ENCODE measurements around the gene LRMDA. TPM values are rescaled to one million over a fixed set of nuclear protein-coding genes. Genes with fewer than 3 reads are reported as not detected.

Gene LRMDA
- total and polyA plus RNA-seq, 2 of the 4 experiments (the other 2 are of a cell fraction), result 0.07 TPM; not detected in 1

DNA sequence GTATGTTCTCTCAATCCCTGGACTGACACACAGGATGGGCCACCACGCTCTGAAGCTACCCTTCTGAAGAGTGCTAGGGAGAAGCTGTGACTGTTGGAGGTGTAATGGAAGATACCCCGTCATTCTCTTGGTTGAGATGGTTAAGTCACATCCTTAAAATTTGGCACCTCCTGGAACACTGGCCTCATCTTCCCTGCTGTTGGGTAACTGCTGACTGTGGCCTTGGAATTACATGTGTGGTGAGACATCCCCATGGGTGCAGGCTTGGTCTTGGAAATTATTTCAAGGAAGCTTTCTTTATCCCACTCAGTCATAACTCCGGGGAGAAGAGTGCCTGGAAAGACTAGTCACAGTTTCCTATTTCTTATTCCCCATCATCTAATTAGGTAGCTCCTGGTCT lies 62.0 kb downstream of the LRMDA start:
- Histone ChIP-seq H2AK5ac (ENCODE audit: low read depth, low read length) (no peak overlapping the region), H3K56ac (ENCODE audit: extremely low read depth, insufficient read depth, low read length) (no peak overlapping the region), H4K91ac (ENCODE audit: insufficient read depth, low read depth, low read length) (no peak overlapping the region), H3K9me3 (ENCODE audit: control insufficient read depth, insufficient read depth, low read length) (no peaks in the 10 kb centered on the region), H2BK120ac (ENCODE audit: low read depth, low read length) (no peak overlapping the region), H3K27ac (ENCODE audit: insufficient read depth, low read length) (no peak overlapping the region), H3K23ac (ENCODE audit: low read depth, low read length) (no peak overlapping the region), H4K8ac (ENCODE audit: low read depth in 2 of 2, low read length in 2 of 2) (no peak overlapping the region), H3K36me3 (ENCODE audit: control insufficient read depth, insufficient read depth, low read length) (no peaks in the 10 kb centered on the region), H3K79me1 (ENCODE audit: low read depth in 1 of 2, low read length in 2 of 2) (no peaks in the 10 kb centered on the region), H3K4ac (ENCODE audit: low read depth, low read length) (no peak overlapping the region), H2BK5ac (ENCODE audit: low read depth, low read length, poor library complexity, severe bottlenecking) (no peak overlapping the region), H3K27me3 (ENCODE audit: control insufficient read depth, insufficient read depth, low read length) (peaks cover 1% of the 10 kb centered on the region; the same call in 1 of the 2 replicates), H3K9me1 (ENCODE audit: insufficient read depth, low read length) (no peaks in the 10 kb centered on the region), H4K5ac (ENCODE audit: low read depth, low read length) (no peak overlapping the region), H3K9ac (ENCODE audit: low read depth, low read length) (no peak overlapping the region), H3K4me3 (ENCODE audit: insufficient read depth, low read depth, low read length) (no peak overlapping the region), H3K4me1 (ENCODE audit: control insufficient read depth, insufficient read depth, low read length) (peaks cover 2% of the 10 kb centered on the region; the same call in 1 of the 2 replicates), H3K14ac (replicated peaks; ENCODE audit: low read depth, low read length) (no peak overlapping the region), H3K18ac (ENCODE audit: low read depth, low read length) (no peak overlapping the region), H2BK15ac (ENCODE audit: low read depth, low read length) (no peak overlapping the region), H3K4me2 (ENCODE audit: low read depth, low read length) (no peak overlapping the region), H2AFZ (replicated peaks; ENCODE audit: low read length, poor library complexity) (no peak overlapping the region), H4K20me1 (ENCODE audit: insufficient read depth, low read length) (no peaks in the 10 kb centered on the region), H2AK9ac (replicated peaks; ENCODE audit: low read depth, low read length, poor library complexity) (no peak overlapping the region), H2BK20ac (ENCODE audit: low read depth, low read length) (no peak overlapping the region)
- no peak for DNase-seq
- CTCF ChIA-PET, result no interaction called here
- TF ChIP-seq FOS (IDR thresholded peaks at IDR 0.05; ENCODE audit: low read depth, low read length), result no peak
- dilution Hi-C loops (cut with HindIII; ENCODE audit: low sequenced_read_pairs, unreplicated experiment) (no loop called here), intact Hi-C loops (cut with micrococcal nuclease) (no loop called here), in situ Hi-C loops (cut with MboI; ENCODE audit: low sequenced_read_pairs) (no loop called here)
- POLR2A ChIA-PET (ENCODE audit: unreplicated experiment), result no interaction called here
- no TSS peak for BruUV-seq (replicated peaks)
- 80% methylated on average over 2 of the region's 3 CpGs; no CpG with 5 or more reads in 1 of the 2 experiments for WGBS, 2 experiments (ENCODE audit: extremely low coverage in 2 of 2, insufficient read length in 1 of 2)
- ATAC-seq (ENCODE audit: low read depth), result no peak

All from IMR-90 (cell line).